OCI-LY7 (cell line): ENCODE data around the gene TP63. TPM values are rescaled to one million over a fixed set of nuclear protein-coding genes. Genes with fewer than 3 reads are reported as not detected.

Source experiments
- BruUV-seq: library from RNA; stranded (reverse); fragments of 400-500 nt; replicated peaks from 2 replicates; lab custom pipeline; 2021; lab: Mats Ljungman, UMichigan
- CTCF ChIA-PET: fragments of 300-600 bp; sonication (Branson Sonifier 250); formaldehyde crosslinking; loops from one replicate; lab custom pipeline; 2022; ENCODE audit warnings: antibody characterized with exemption; ENCODE audit not compliant: unreplicated experiment; lab: Charles Lee
- POLR2A ChIA-PET: fragments of 300-600 bp; sonication (Branson Sonifier 250); formaldehyde crosslinking; loops from one replicate; lab custom pipeline; 2022; ENCODE audit warnings: antibody characterized with exemption; lab: Charles Lee
- DNase-seq: peaks from one replicate; pipeline ENCODE4 v3.0.0-alpha.2; 2015; ENCODE audit warnings: low spot score
- H2AFZ ChIP-seq: fragments of 200-600 bp; sonication (generic), shearing (Covaris generic); 2 replicates; pipeline ENCODE4 v1.6.1; 2014; ENCODE audit warnings: mild to moderate bottlenecking, antibody characterized with exemption, low read length, moderate library complexity
- H3K27ac ChIP-seq: fragments of 200-600 bp; sonication (generic); 2 replicates; pipeline ENCODE4 v1.5.1; 2014; ENCODE audit warnings: mixed run types, low read depth, mild to moderate bottlenecking, moderate library complexity, low read length, inconsistent platforms; ENCODE audit not compliant: poor library complexity, severe bottlenecking
- H3K36me3 ChIP-seq: fragments of 200-600 bp; sonication (generic); 2 replicates; pipeline ENCODE4 v1.6.1; 2014; ENCODE audit warnings: mild to moderate bottlenecking, antibody characterized with exemption, low read length, moderate library complexity, mixed read lengths; ENCODE audit not compliant: insufficient read depth
- H3K4me1 ChIP-seq: fragments of 200-600 bp; sonication (generic); 2 replicates; pipeline ENCODE4 v1.5.1; 2014; ENCODE audit warnings: mild to moderate bottlenecking, low read length; ENCODE audit not compliant: insufficient read depth, poor library complexity, severe bottlenecking
- H3K4me2 ChIP-seq: fragments of 200-600 bp; sonication (generic); 2 replicates; pipeline ENCODE4 v1.6.1; 2014; ENCODE audit warnings: mild to moderate bottlenecking, low read length
- H3K4me3 ChIP-seq: fragments of 200-600 bp; sonication (generic); 2 replicates; pipeline ENCODE4 v1.5.1; 2014; ENCODE audit warnings: mild to moderate bottlenecking, low read depth, low read length; ENCODE audit not compliant: poor library complexity, severe bottlenecking
- H3K79me2 ChIP-seq: fragments of 200-600 bp; sonication (generic); 2 replicates; pipeline ENCODE4 v1.6.1; 2016; ENCODE audit warnings: low read depth, mild to moderate bottlenecking, low read length, moderate library complexity, mixed read lengths; ENCODE audit not compliant: insufficient read depth
- H3K9me2 ChIP-seq: fragments of 200-600 bp; sonication (generic); 2 replicates; pipeline ENCODE4 v1.6.1; 2016; ENCODE audit warnings: mild to moderate bottlenecking, low read length, mixed read lengths; ENCODE audit not compliant: insufficient read depth
- H3K9me3 ChIP-seq: fragments of 200-600 bp; sonication (generic); 2 replicates; pipeline ENCODE4 v1.6.1; 2014; ENCODE audit warnings: mild to moderate bottlenecking, mixed run types, low read length, mixed read lengths
- H4K20me1 ChIP-seq: fragments of 200-600 bp; sonication (generic); 2 replicates; pipeline ENCODE4 v1.6.1; 2014; ENCODE audit warnings: mild to moderate bottlenecking, antibody characterized with exemption, low read length, moderate library complexity, mixed read lengths; ENCODE audit not compliant: insufficient read depth
- EZH2phosphoT487 ChIP-seq: fragments of 200-600 bp; sonication (generic); IDR thresholded peaks from 2 replicates; pipeline ENCODE4 v1.6.1; 2018; ENCODE audit warnings: low read depth, borderline replicate concordance, mild to moderate bottlenecking, mixed run types, antibody characterized with exemption, low read length, moderate library complexity, mixed read lengths
- intact Hi-C: fragments of 100-400 bp; cut with micrococcal nuclease; formaldehyde crosslinking; loops from one replicate; pipeline ENCODE4 v1.10.0; 2022; ENCODE audit not compliant: unreplicated experiment
- total RNA-seq, 2 experiments: library from RNA; depleted of rRNA in 1 of 2; stranded (reverse); fragments of >200 nt in 1 of 2; shearing (Covaris generic) in 1 of 2; gene quantifications; 2 replicates each; pipeline ENCODE4 v1.2.3, GENCODE V29; 2014 to 2022
- TF ChIP-seq, protein P1 (sequence below): fragments of 200-600 bp; sonication (generic); conservative IDR thresholded peaks from 2 replicates; pipeline ENCODE4 v1.5.1; 2014; ENCODE audit warnings: mild to moderate bottlenecking, antibody characterized with exemption, low read length, moderate library complexity, mixed read lengths

The TP63 gene
- total RNA-seq, 2 experiments from 2014 or later, result 0.16 to 1.1 TPM

DNA sequence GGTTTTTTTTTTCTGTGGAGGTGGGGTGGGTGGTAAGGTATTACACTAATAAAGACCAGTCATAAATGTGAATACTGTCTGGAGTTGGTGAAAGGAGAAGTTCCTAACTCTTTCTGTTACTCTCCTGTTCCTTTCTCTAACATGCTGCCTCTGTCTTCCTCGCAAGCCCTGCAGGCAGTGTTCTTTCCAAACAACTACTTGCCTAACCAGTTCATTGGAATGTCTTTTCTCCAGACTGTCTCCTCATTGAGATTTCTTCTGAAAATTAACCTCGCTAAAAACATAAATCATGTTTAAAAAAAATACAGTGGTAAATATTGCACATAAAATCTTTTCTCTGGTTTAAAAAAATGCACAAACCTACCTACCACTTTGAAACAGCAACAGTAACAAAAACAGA, 135.2 kb downstream of the TP63 start:
- DNase-seq, result no peak
- H3K4me1 ChIP-seq, result no peaks in the 10 kb centered on the region
- H3K9me2 ChIP-seq, result no peaks in the 10 kb centered on the region
- TF ChIP-seq EZH2phosphoT487, result no peak
- TF ChIP-seq, protein P1, sequence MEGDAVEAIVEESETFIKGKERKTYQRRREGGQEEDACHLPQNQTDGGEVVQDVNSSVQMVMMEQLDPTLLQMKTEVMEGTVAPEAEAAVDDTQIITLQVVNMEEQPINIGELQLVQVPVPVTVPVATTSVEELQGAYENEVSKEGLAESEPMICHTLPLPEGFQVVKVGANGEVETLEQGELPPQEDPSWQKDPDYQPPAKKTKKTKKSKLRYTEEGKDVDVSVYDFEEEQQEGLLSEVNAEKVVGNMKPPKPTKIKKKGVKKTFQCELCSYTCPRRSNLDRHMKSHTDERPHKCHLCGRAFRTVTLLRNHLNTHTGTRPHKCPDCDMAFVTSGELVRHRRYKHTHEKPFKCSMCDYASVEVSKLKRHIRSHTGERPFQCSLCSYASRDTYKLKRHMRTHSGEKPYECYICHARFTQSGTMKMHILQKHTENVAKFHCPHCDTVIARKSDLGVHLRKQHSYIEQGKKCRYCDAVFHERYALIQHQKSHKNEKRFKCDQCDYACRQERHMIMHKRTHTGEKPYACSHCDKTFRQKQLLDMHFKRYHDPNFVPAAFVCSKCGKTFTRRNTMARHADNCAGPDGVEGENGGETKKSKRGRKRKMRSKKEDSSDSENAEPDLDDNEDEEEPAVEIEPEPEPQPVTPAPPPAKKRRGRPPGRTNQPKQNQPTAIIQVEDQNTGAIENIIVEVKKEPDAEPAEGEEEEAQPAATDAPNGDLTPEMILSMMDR, result no peak
- intact Hi-C loops, result no loop called here
- no peak overlapping the region for H3K27ac ChIP-seq
- ChIA-PET POLR2A (interaction anchor here (0.6 kb wide), 1 partner anchor 22 kb away, joined by 3 read pairs; no protein-coding TSS in a partner anchor), CTCF (no interaction called here)
- no peaks in the 10 kb centered on the region for H4K20me1 ChIP-seq
- H2AFZ ChIP-seq, result no peak overlapping the region
- H3K4me3 ChIP-seq, result no peak overlapping the region
- H3K36me3 ChIP-seq, result no peaks in the 10 kb centered on the region
- no peak overlapping the region for H3K4me2 ChIP-seq
- BruUV-seq, result no TSS peak
- H3K9me3 ChIP-seq, result no peaks in the 10 kb centered on the region
- H3K79me2 ChIP-seq, result no peaks in the 10 kb centered on the region

DNA sequence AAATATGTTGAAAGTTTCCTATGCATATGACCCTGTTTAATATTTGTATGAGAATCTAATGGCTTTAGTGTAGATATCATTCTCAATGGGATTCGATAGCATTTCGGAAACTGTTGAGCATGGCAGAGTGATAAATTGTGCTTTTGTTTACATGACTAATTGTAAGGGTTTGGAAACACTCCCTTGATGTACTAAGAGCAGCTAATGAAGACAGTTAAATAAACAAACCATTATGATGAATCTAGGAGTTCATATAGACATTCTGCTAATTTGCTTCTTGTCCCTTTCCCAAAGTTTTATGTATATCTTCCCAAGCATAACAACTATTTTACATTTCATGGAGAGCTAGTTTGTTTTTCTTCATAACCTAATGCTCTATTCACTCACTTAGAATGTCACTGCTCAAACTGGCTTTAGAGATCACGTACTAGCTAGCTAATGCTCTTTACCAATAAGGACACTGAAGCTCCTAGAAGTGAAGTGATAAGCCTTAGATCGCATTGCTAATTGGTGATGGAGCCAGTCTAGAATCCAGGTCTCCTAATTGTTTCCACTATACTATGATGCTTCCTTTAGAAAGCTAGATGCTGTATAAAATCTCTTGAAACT, 140.8 kb downstream of the TP63 start:
- Histone ChIP-seq H3K9me2 (no peaks in the 10 kb centered on the region), H3K79me2 (no peaks in the 10 kb centered on the region), H3K36me3 (no peaks in the 10 kb centered on the region), H3K4me2 (no peak overlapping the region), H4K20me1 (no peaks in the 10 kb centered on the region), H3K9me3 (no peaks in the 10 kb centered on the region), H3K4me1 (no peaks in the 10 kb centered on the region), H3K27ac (no peak overlapping the region), H3K4me3 (no peak overlapping the region), H2AFZ (no peak overlapping the region)
- TF ChIP-seq, protein P1, result no peak
- no peak for TF ChIP-seq EZH2phosphoT487
- intact Hi-C loops, result no loop called here
- no TSS peak for BruUV-seq
- POLR2A ChIA-PET, result interaction anchor here (0.6 to 1.4 kb wide), 3 partner anchors 8 to 260 kb away, joined by 3 read pairs; no protein-coding TSS in a partner anchor
- no peak for DNase-seq
- CTCF ChIA-PET, result no interaction called here

DNA sequence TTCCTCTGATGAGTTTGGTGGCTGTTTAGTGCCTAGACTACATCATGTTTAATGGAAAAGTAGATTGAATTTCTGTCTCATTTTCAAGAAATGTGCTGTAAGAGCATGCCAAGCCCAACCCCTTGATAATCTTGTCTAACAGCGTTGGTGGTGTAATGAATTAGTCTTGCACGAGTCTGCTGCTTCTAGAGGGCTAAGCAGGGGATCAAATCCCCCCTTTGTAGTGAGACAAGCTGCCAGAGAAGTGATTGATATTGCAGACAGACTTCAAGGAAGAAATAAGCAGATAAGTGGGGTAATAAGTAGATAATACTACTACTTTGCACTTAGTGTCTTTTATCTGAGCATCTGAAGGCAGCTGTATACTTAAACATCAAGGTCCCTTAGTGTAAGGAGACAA, 141.4 kb downstream of the TP63 start:
- Histone ChIP-seq H3K4me3 (no peak overlapping the region), H3K9me3 (no peaks in the 10 kb centered on the region), H2AFZ (no peak overlapping the region), H3K79me2 (no peaks in the 10 kb centered on the region), H3K36me3 (no peaks in the 10 kb centered on the region), H3K4me1 (no peaks in the 10 kb centered on the region), H3K9me2 (no peaks in the 10 kb centered on the region), H4K20me1 (no peaks in the 10 kb centered on the region), H3K27ac (no peak overlapping the region), H3K4me2 (no peak overlapping the region)
- no peak for DNase-seq
- ChIA-PET POLR2A (interaction anchor here (1.3 to 1.4 kb wide), 2 partner anchors 8 to 12 kb away, joined by 3 read pairs; no protein-coding TSS in a partner anchor), CTCF (no interaction called here)
- intact Hi-C loops, result no loop called here
- TF ChIP-seq, protein P1, result no peak
- no peak for TF ChIP-seq EZH2phosphoT487
- no TSS peak for BruUV-seq
